ENCODE results near the gene FKBP6. TPM values are rescaled to one million over a fixed set of nuclear protein-coding genes. Genes with fewer than 3 reads are reported as not detected.
A peak's percentile ranks its signal among the peaks of the same experiment; 100 is the strongest.
"Not testable (repeated sequence)": the region's sequence is repeated elsewhere in the genome, so short reads cannot be mapped to it uniquely, and the experiment has no call there.

FKBP6 gene
- total RNA-seq, 4 donors from 2014 or later: not detected

GRCh38 chr7:73307436-73307835, 20.5 kb upstream of the FKBP6 start:
- no peak for TF ChIP-seq POLR2AphosphoS5 (IDR thresholded peaks at IDR 0.05)
- no peak for TF ChIP-seq EP300 (IDR thresholded peaks at IDR 0.05)
- TF ChIP-seq POLR2A (IDR thresholded peaks at IDR 0.05; ENCODE audit: low read depth): no peak
- no peak for TF ChIP-seq CTCF (IDR thresholded peaks at IDR 0.05)
- 92% methylated on average over 13 of the region's 13 CpGs for WGBS
- intact Hi-C loops (cut with DNase I): no loop called here
- Histone ChIP-seq H3K4me3 (peak overlapping the region in 2 of 4 donors; percentile 84 to 92), H3K4me1 (peaks cover 11 to 23% (median 17%) of the 10 kb centered on the region in 4 donors), H3K36me3 (peaks cover 16 to 47% (median 35%) of the 10 kb centered on the region in 4 donors), H3K9me3 (no peaks in the 10 kb centered on the region), H3K27me3 (no peaks in the 10 kb centered on the region), H3K27ac (replicated peaks in 1 of 4) (no peak overlapping the region)
- DNase-seq (ENCODE audit: extremely low spot score): no peak

- H3K27me3 ChIP-seq: no peaks in the 10 kb centered on the region
- DNase-seq (ENCODE audit: extremely low spot score): no peak
- TF ChIP-seq CTCF (IDR thresholded peaks at IDR 0.05) (no peak), EP300 (IDR thresholded peaks at IDR 0.05) (no peak), POLR2A (IDR thresholded peaks at IDR 0.05; ENCODE audit: low read depth) (no peak), POLR2AphosphoS5 (IDR thresholded peaks at IDR 0.05) (no peak)
- peaks cover 13 to 41% (median 29%) of the 10 kb centered on the region in 4 donors for H3K36me3 ChIP-seq
- peak overlapping the region; percentile 75 to 81 (median 76) for H3K27ac ChIP-seq (replicated peaks in 1 of 4)
- H3K4me1 ChIP-seq: peaks cover 11 to 23% (median 17%) of the 10 kb centered on the region in 4 donors
- intact Hi-C loops (cut with DNase I): no loop called here
- 51% methylated on average over 10 of the region's 43 CpGs for WGBS
- H3K4me3 ChIP-seq: peak overlapping the region; percentile 69 to 92 (median 84)
- no peaks in the 10 kb centered on the region for H3K9me3 ChIP-seq
Measured at GRCh38 chr7:73308074-73308664, 19.8 kb upstream of the FKBP6 start.

- 24% methylated on average over 22 of the region's 40 CpGs for WGBS
- intact Hi-C loops (cut with DNase I): no loop called here
- H3K27ac ChIP-seq (replicated peaks in 1 of 4): peak within 1 kb of the TSS; percentile 75 to 81 (median 76)
- H3K36me3 ChIP-seq: peaks cover 9 to 35% (median 23%) of the 10 kb centered on the region in 4 donors
- peak within 1 kb of the TSS; percentile 69 to 92 (median 84) for H3K4me3 ChIP-seq
- no peaks in the 10 kb centered on the region for H3K9me3 ChIP-seq
- H3K4me1 ChIP-seq: peaks cover 11 to 23% (median 17%) of the 10 kb centered on the region in 4 donors
- peak; percentile 97 for DNase-seq (ENCODE audit: extremely low spot score)
- TF ChIP-seq POLR2AphosphoS5 (IDR thresholded peaks at IDR 0.05) (peak; percentile 80 to 84), CTCF (IDR thresholded peaks at IDR 0.05) (no peak)
- H3K27me3 ChIP-seq: no peaks in the 10 kb centered on the region
Measured at GRCh38 chr7:73308665-73309214, 19.2 kb upstream of the FKBP6 start, which contains the start of gene NSUN5. NSUN5 (minus strand) TSS chr7:73308826; CDS start chr7:73308790, 36 bp downstream.

GRCh38 chr7:73311421-73311820, 16.5 kb upstream of the FKBP6 start:
- H3K27me3 ChIP-seq; DNase-seq (ENCODE audit: extremely low spot score); H3K9me3 ChIP-seq; H3K36me3 ChIP-seq; intact Hi-C loops (cut with DNase I); H3K27ac ChIP-seq (replicated peaks in 1 of 4); H3K4me3 ChIP-seq: not testable (repeated sequence)
- peaks cover 11 to 23% (median 17%) of the 10 kb centered on the region in 4 donors for H3K4me1 ChIP-seq
- WGBS: 71% methylated on average over 5 of the region's 7 CpGs

- H3K36me3 ChIP-seq: no peaks in the 10 kb centered on the region
- H3K9me3 ChIP-seq: no peaks in the 10 kb centered on the region
- peaks cover 6 to 15% (median 10%) of the 10 kb centered on the region in 4 donors for H3K4me1 ChIP-seq
- H3K27me3 ChIP-seq: no peaks in the 10 kb centered on the region
- intact Hi-C loops (cut with DNase I): no loop called here
- TF ChIP-seq CTCF (IDR thresholded peaks at IDR 0.05) (no peak), POLR2A (IDR thresholded peaks at IDR 0.05; ENCODE audit: low read depth) (no peak), POLR2AphosphoS5 (IDR thresholded peaks at IDR 0.05) (no peak), EP300 (IDR thresholded peaks at IDR 0.05) (no peak)
- H3K4me3 ChIP-seq: no peak overlapping the region
- no peak overlapping the region for H3K27ac ChIP-seq (replicated peaks in 1 of 4)
- DNase-seq (ENCODE audit: extremely low spot score): no peak
- WGBS: 93% methylated on average over 17 of the region's 48 CpGs
Measured at GRCh38 chr7:73312831-73313520, 15.0 kb upstream of the FKBP6 start.
